HG03558 (cell line): Measurements from ENCODE around the gene VPS37C.
"Not testable (repeated sequence)": the region's sequence is repeated elsewhere in the genome, so short reads cannot be mapped to it uniquely, and the experiment has no call there.

ENCODE experiments used
- ATAC-seq: cut with Tn5 transposase; IDR thresholded peaks from one replicate; pipeline ENCODE4 v1.9.1; 2021; ENCODE audit warnings: moderate number of reproducible peaks; ENCODE audit not compliant: unreplicated experiment; ENCODE audit errors: extremely low read depth

VPS37C gene

GRCh38 chr11:61176446-61176845 lies 15.2 kb upstream of the VPS37C start:
- ATAC-seq, result no peak

GRCh38 chr11:61174949-61175348 lies 13.7 kb upstream of the VPS37C start:
- no peak for ATAC-seq

GRCh38 chr11:61174273-61174672 lies 13.0 kb upstream of the VPS37C start:
- ATAC-seq, result no peak

GRCh38 chr11:61173456-61173855 lies 12.2 kb upstream of the VPS37C start:
- no peak for ATAC-seq

GRCh38 chr11:61172888-61173287 lies 11.7 kb upstream of the VPS37C start:
- no peak for ATAC-seq

- no peak for ATAC-seq
Measured at GRCh38 chr11:61172356-61172755, 11.1 kb upstream of the VPS37C start.

- no peak for ATAC-seq
Measured at GRCh38 chr11:61171907-61172306, 10.7 kb upstream of the VPS37C start.

GRCh38 chr11:61170566-61170965 lies 9.3 kb upstream of the VPS37C start:
- ATAC-seq, result no peak

GRCh38 chr11:61168800-61169199 lies 7.6 kb upstream of the VPS37C start:
- ATAC-seq, result no peak

GRCh38 chr11:61168042-61168688 lies 6.9 kb upstream of the VPS37C start:
- ATAC-seq, result no peak

- not testable (repeated sequence) for ATAC-seq
Measured at GRCh38 chr11:61166331-61166730, 5.1 kb upstream of the VPS37C start.

GRCh38 chr11:61165785-61166184 lies 4.6 kb upstream of the VPS37C start:
- not testable (repeated sequence) for ATAC-seq

- no peak for ATAC-seq
Measured at GRCh38 chr11:61164606-61165424, 3.6 kb upstream of the VPS37C start.

- no peak for ATAC-seq
Measured at GRCh38 chr11:61163714-61164605, 2.7 kb upstream of the VPS37C start.

GRCh38 chr11:61163021-61163420 lies 1.8 kb upstream of the VPS37C start:
- ATAC-seq, result no peak

- ATAC-seq, result no peak
Measured at GRCh38 chr11:61162092-61162941, 1.1 kb upstream of the VPS37C start.

GRCh38 chr11:61160487-61161189 lies 588 bp downstream of the VPS37C start:
- ATAC-seq, result no peak

- no peak for ATAC-seq
Measured at GRCh38 chr11:61158691-61159381, 2.4 kb downstream of the VPS37C start.

- ATAC-seq, result no peak
Measured at GRCh38 chr11:61157743-61158142, 3.5 kb downstream of the VPS37C start.
